C4-2B (cell line): ENCODE data around the gene CXXC4.

Source experiments
- H3K27ac ChIP-seq: fragments of 450-650 bp; 2 replicates; pipeline ENCODE4 v1.5.1; 2017
- CTCF ChIP-seq: fragments of 450-650 bp; conservative IDR thresholded peaks from 2 replicates; pipeline ENCODE4 v1.5.1; 2017; ENCODE audit warnings: mild to moderate bottlenecking
- ZFX ChIP-seq: fragments of 450-650 bp; IDR thresholded peaks from 2 replicates; pipeline ENCODE4 v1.6.1; 2017

The CXXC4 gene

GRCh38 chr4:104494185-104494584 is 509 bp downstream of the CXXC4 start:
- no peak overlapping the region for H3K27ac ChIP-seq
- TF ChIP-seq ZFX (no peak), CTCF (no peak)

- no peak overlapping the region for H3K27ac ChIP-seq
Observed at GRCh38 chr4:104493081-104493831, 1.4 kb downstream of the CXXC4 start.

GRCh38 chr4:104492183-104492771 is 2.4 kb downstream of the CXXC4 start:
- H3K27ac ChIP-seq = no peak overlapping the region

More at GRCh38 chr4:104493081-104493831, 1.4 kb downstream of the CXXC4 start:
- TF ChIP-seq CTCF (no peak), ZFX (no peak)

GRCh38 chr4:104491481-104492182 is 3.1 kb downstream of the CXXC4 start:
- TF ChIP-seq ZFX = no peak
- TF ChIP-seq CTCF = no peak

More at GRCh38 chr4:104492183-104492771, 2.4 kb downstream of the CXXC4 start:
- TF ChIP-seq ZFX (no peak), CTCF (no peak)

GRCh38 chr4:104490770-104491480 is 3.8 kb downstream of the CXXC4 start:
- H3K27ac ChIP-seq = no peak overlapping the region

More at GRCh38 chr4:104491481-104492182, 3.1 kb downstream of the CXXC4 start:
- no peak overlapping the region for H3K27ac ChIP-seq

GRCh38 chr4:104490096-104490769 is 4.5 kb downstream of the CXXC4 start:
- no peak for TF ChIP-seq CTCF
- TF ChIP-seq ZFX = no peak
- H3K27ac ChIP-seq = no peak overlapping the region

More at GRCh38 chr4:104490770-104491480, 3.8 kb downstream of the CXXC4 start:
- TF ChIP-seq ZFX (no peak), CTCF (no peak)
